NAMALWA (cell line): ENCODE data around the gene TAS2R60.
"Not testable (repeated sequence)": the region's sequence is repeated elsewhere in the genome, so short reads cannot be mapped to it uniquely, and the experiment has no call there.

ENCODE experiments used
- DNase-seq: peaks from one replicate; pipeline ENCODE4 v3.0.0-alpha.2; 2015; ENCODE audit warnings: low spot score

TAS2R60 gene

GRCh38 chr7:143443153-143443552 is at the start of gene TAS2R60:
TSS of gene TAS2R60 (plus strand) at chr7:143443453. CDS start at chr7:143443453, 0 bp downstream.
- no peak for DNase-seq

GRCh38 chr7:143394068-143394467 is 49.2 kb upstream of the TAS2R60 start:
- DNase-seq = no peak

GRCh38 chr7:143394777-143395176 is 48.5 kb upstream of the TAS2R60 start:
- DNase-seq = no peak

- no peak for DNase-seq
Measured at GRCh38 chr7:143395187-143396149, 47.8 kb upstream of the TAS2R60 start.

GRCh38 chr7:143396182-143396581 is 47.1 kb upstream of the TAS2R60 start:
- DNase-seq = no peak

- no peak for DNase-seq
Measured at GRCh38 chr7:143396625-143397556, 46.4 kb upstream of the TAS2R60 start.

GRCh38 chr7:143397710-143398530 is 45.3 kb upstream of the TAS2R60 start:
- no peak for DNase-seq

GRCh38 chr7:143398616-143399015 is 44.6 kb upstream of the TAS2R60 start:
- DNase-seq = no peak

- DNase-seq = no peak
Measured at GRCh38 chr7:143399151-143399550, 44.1 kb upstream of the TAS2R60 start.

- no peak for DNase-seq
Measured at GRCh38 chr7:143399642-143400041, 43.6 kb upstream of the TAS2R60 start.

- DNase-seq = no peak
Measured at GRCh38 chr7:143401265-143401664, 42.0 kb upstream of the TAS2R60 start.

- DNase-seq = not testable (repeated sequence)
Measured at GRCh38 chr7:143402233-143402632, 41.0 kb upstream of the TAS2R60 start.

GRCh38 chr7:143405173-143406001 is 37.9 kb upstream of the TAS2R60 start:
- DNase-seq = no peak

GRCh38 chr7:143406002-143406357 is 37.3 kb upstream of the TAS2R60 start:
- no peak for DNase-seq

- no peak for DNase-seq
Measured at GRCh38 chr7:143407287-143408251, 35.7 kb upstream of the TAS2R60 start.

GRCh38 chr7:143408252-143408685 is 35.0 kb upstream of the TAS2R60 start:
- no peak for DNase-seq

GRCh38 chr7:143408686-143409561 is 34.3 kb upstream of the TAS2R60 start, which contains the start of gene EPHA1:
TSS of gene EPHA1 (minus strand) at chr7:143408856. CDS start at chr7:143408805, 51 bp downstream.
- no peak for DNase-seq

GRCh38 chr7:143410521-143411004 is 32.7 kb upstream of the TAS2R60 start:
- no peak for DNase-seq
